ENCODE data around the gene CCDC57. TPM values are rescaled to one million over a fixed set of nuclear protein-coding genes. Genes with fewer than 3 reads are reported as not detected.

The CCDC57 gene
- total RNA-seq, 2 donors from 2014 or later, result 76.9 to 78.8 TPM

DNA sequence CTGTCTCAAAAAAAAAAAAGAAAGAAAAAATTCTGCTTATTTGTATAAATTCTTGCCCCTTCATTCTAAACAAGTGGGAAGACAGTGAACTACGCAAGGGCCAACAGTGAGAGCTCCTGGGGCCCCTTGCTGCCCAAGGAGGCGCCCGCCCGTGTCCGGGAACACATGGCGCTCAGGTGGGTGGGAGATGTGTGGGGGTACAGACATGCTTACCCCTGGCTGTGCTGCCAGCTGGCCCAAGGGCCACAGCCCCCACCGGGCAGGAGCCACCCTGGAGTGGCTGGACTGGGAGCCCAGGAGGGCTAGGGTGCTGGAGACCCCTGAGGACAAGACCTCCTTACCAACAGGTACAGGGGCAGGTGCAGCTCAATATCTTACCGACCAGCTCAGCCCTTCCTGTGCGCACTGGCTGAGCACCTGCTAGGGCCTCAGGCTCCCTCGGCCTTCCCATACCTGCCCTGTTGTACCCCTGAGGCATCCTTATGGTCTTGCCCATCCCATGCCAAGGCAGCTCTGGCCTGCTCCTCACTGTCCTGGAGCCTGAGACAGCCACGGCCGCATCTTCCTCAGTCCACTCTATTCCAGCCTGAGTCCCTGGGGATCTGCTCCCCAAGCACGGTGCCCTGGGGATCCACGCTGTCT lies 56.2 kb downstream of the CCDC57 start:
- Mint-ChIP-seq H3K27ac (no peak overlapping the region), H3K36me3 (ENCODE audit: insufficient read depth in 2 of 2) (peaks cover 0 to 2% of the 10 kb centered on the region in 2 donors), H3K4me1 (ENCODE audit: low read depth) (peaks cover 5% of the 10 kb centered on the region), H3K9me3 (no peaks in the 10 kb centered on the region), H3K4me3 (no peak overlapping the region), H3K27me3 (ENCODE audit: low read depth) (no peaks in the 10 kb centered on the region)
- DNase-seq (no peak), ATAC-seq (replicated peaks in 1 of 2) (no peak)

DNA sequence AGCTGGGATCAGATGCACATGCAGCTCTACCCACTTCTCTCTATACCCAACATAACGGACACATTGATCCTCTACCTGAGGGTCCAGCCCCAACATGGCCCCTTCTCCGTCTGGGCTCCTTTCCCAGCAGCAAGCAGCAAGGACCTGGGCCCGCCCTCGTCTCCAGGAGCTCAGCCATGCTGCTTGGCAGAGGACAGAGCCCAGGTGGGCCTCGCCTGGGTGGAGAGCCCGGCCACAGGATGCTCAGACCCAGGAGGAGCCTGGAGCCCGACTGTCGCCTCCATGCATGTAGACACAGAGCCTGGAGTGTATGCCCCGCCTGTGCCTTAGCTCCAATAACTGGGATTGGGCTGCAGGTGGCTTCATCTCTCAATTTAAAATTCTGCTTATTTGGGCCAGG lies 57.0 kb downstream of the CCDC57 start:
- ATAC-seq (replicated peaks in 1 of 2) (no peak), DNase-seq (no peak)
- H3K27me3 Mint-ChIP-seq (ENCODE audit: low read depth), result no peaks in the 10 kb centered on the region
- H3K36me3 Mint-ChIP-seq (ENCODE audit: insufficient read depth in 2 of 2), result peaks cover 0 to 2% of the 10 kb centered on the region in 2 donors
- no peak overlapping the region for H3K4me3 Mint-ChIP-seq
- H3K4me1 Mint-ChIP-seq (ENCODE audit: low read depth), result peaks cover 5% of the 10 kb centered on the region
- no peaks in the 10 kb centered on the region for H3K9me3 Mint-ChIP-seq
- H3K27ac Mint-ChIP-seq, result no peak overlapping the region

DNA sequence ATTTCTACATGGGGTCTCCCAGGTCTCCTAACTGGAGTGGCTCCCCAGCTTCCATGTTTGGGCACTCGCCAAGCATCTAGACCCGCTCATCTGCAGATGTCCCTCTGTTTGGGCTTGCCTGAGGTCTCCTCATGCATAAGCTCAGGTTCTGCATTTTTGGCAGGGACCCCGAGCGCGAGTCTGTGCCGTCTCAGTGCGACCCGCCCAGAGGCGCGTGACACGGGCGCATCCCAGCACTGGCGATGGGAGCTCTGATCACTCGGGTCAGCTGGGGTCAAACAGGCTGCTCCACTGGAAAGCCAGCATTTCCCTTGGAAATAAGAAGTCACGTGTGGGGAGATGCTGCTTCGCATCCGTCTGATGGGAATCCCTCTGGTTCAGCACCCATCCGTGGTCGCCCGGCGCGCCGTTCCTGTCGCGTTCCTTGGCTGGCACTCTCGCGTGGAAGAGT lies 57.7 kb downstream of the CCDC57 start:
- Mint-ChIP-seq H3K27ac (no peak overlapping the region), H3K36me3 (ENCODE audit: insufficient read depth in 2 of 2) (peaks cover 0 to under 1% of the 10 kb centered on the region in 2 donors), H3K9me3 (no peaks in the 10 kb centered on the region), H3K4me3 (no peak overlapping the region), H3K27me3 (ENCODE audit: low read depth) (no peaks in the 10 kb centered on the region), H3K4me1 (ENCODE audit: low read depth) (peaks cover 5% of the 10 kb centered on the region)
- DNase-seq (no peak), ATAC-seq (replicated peaks in 1 of 2) (no peak)

DNA sequence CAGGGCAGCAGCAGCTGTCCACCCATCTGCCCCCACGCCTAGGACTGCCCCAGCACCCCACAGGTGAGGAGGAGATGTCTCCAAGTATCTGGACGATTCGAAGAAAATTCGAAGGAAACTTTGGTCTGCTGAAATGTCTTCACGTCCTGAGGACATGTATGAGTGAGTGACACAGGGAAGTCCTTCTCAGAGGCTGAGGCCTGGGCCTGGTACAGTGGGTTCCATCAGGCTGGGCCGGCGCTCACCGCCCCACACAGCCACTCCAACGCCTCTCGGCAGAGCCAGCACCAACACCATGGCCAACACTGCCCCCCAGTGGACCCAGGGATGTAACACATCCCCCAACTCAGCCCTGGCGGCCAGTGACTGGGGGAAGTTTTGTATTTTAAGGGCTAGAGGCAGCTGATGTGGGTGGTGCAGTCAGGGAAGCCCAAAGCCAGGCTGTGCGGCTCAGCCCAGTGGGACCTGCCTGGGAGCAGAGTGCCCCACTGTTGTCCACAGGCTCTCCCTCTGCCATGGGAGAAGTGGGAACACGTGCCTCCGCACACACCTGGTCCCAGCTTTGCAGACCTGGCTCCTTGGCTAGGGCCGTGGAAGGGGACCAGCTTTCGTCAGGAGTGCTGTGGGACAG lies 58.8 kb downstream of the CCDC57 start:
- no peak overlapping the region for H3K27ac Mint-ChIP-seq
- peaks cover 5% of the 10 kb centered on the region for H3K4me1 Mint-ChIP-seq (ENCODE audit: low read depth)
- peak; percentile 83 to 89 for DNase-seq
- peaks cover 0 to 2% of the 10 kb centered on the region in 2 donors for H3K36me3 Mint-ChIP-seq (ENCODE audit: insufficient read depth in 2 of 2)
- ATAC-seq (replicated peaks in 1 of 2), result peak; percentile 96 to 97
- H3K27me3 Mint-ChIP-seq (ENCODE audit: low read depth), result no peaks in the 10 kb centered on the region
- H3K4me3 Mint-ChIP-seq, result no peak overlapping the region
- H3K9me3 Mint-ChIP-seq, result no peaks in the 10 kb centered on the region

DNA sequence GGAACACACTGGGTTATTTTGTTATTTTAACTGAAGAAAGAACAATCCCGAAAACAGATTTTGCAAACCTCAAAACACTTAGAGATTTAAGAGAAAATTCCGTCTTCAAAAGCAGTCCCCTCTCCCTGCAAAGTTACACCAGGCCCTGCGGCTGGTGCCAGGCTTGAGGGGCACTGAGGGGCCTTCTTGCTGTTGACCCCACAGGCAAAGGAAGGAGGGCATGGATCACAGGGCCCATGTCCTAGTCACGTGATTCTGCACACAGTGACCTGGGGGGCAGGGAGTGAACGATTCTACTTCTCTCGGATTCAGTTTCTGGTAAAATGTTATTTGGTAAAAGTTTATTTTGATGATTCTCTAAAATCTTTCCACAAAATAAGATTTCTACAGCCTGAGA lies 59.3 kb downstream of the CCDC57 start:
- Mint-ChIP-seq H3K4me1 (ENCODE audit: low read depth) (peaks cover 5% of the 10 kb centered on the region), H3K36me3 (ENCODE audit: insufficient read depth in 2 of 2) (peaks cover 0 to 2% of the 10 kb centered on the region in 2 donors), H3K4me3 (no peak overlapping the region), H3K27me3 (ENCODE audit: low read depth) (no peaks in the 10 kb centered on the region), H3K9me3 (no peaks in the 10 kb centered on the region), H3K27ac (no peak overlapping the region)
- DNase-seq (no peak), ATAC-seq (replicated peaks in 1 of 2) (no peak)

DNA sequence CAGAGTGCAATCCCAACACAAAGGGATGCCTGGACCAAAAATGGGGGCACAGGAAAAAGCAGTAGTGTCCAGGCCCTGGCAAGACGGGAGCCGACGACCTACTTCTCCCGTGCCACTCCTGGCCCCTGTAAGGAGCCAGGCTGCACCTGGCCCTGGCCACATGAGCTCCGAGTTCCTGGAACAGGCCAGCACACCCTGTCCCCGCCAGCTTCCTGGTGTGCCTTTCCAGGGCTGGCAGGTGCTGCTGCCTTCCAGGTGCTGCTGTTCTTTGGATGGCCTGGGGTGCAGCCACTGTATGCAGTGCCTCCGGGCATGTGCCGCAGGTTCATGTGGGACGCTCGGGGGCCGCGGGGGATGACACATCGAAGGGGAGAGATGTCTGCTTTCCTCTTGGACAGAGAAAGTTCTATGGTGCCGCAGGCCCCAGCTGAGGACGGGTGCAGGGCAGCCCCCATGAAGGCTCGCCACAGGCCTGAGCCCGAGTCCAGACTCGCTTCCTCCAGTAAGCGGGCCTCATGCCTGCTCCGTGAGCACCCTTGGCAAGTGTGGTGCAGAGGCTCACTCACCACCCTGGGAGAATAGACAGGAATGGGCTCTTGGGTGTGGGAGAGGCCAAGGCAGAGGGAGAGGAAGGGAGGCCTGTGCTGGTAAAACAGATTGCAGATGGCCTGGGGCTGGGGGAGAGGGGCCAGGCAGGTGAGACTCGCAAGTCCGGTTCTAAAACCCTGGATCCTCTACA lies 59.9 kb downstream of the CCDC57 start:
- DNase-seq (no peak), ATAC-seq (replicated peaks in 1 of 2) (no peak)
- no peak overlapping the region for H3K4me3 Mint-ChIP-seq

DNA sequence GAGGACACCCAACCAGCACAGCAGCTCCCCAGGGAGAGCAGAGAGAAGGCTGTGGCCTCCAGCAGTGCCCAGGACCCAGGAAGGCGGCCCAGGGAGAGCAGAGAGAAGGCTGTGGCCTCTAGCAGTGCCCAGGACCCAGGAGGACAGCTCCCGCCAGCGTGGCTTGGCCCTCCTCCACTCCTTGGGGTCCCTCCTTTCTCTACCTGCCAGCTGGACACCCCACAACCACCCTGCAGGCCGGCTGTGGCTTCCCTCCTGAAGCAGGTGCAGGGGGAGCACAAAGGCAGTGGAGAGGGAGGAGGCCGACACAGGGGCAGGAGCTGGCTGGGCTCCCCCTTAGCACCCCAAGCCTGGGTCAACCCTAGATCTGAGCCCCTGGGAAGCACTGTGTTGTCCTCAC lies 60.5 kb downstream of the CCDC57 start:
- DNase-seq, result no peak
- H3K36me3 Mint-ChIP-seq (ENCODE audit: insufficient read depth in 2 of 2), result peaks cover 3 to 4% of the 10 kb centered on the region in 2 donors
- no peak for ATAC-seq (replicated peaks in 1 of 2)
- no peak overlapping the region for H3K27ac Mint-ChIP-seq
- H3K4me3 Mint-ChIP-seq, result no peak overlapping the region
- peaks cover 5% of the 10 kb centered on the region for H3K4me1 Mint-ChIP-seq (ENCODE audit: low read depth)
- peaks cover 0 to 2% of the 10 kb centered on the region in 2 donors for H3K9me3 Mint-ChIP-seq
- no peaks in the 10 kb centered on the region for H3K27me3 Mint-ChIP-seq (ENCODE audit: low read depth)

More for the DNA sequence above, 59.9 kb downstream of the CCDC57 start:
- H3K9me3 Mint-ChIP-seq, result no peaks in the 10 kb centered on the region
- H3K27me3 Mint-ChIP-seq (ENCODE audit: low read depth), result no peaks in the 10 kb centered on the region
- peaks cover 5% of the 10 kb centered on the region for H3K4me1 Mint-ChIP-seq (ENCODE audit: low read depth)
- no peak overlapping the region for H3K27ac Mint-ChIP-seq
- H3K36me3 Mint-ChIP-seq (ENCODE audit: insufficient read depth in 2 of 2), result peaks cover 0 to 2% of the 10 kb centered on the region in 2 donors

DNA sequence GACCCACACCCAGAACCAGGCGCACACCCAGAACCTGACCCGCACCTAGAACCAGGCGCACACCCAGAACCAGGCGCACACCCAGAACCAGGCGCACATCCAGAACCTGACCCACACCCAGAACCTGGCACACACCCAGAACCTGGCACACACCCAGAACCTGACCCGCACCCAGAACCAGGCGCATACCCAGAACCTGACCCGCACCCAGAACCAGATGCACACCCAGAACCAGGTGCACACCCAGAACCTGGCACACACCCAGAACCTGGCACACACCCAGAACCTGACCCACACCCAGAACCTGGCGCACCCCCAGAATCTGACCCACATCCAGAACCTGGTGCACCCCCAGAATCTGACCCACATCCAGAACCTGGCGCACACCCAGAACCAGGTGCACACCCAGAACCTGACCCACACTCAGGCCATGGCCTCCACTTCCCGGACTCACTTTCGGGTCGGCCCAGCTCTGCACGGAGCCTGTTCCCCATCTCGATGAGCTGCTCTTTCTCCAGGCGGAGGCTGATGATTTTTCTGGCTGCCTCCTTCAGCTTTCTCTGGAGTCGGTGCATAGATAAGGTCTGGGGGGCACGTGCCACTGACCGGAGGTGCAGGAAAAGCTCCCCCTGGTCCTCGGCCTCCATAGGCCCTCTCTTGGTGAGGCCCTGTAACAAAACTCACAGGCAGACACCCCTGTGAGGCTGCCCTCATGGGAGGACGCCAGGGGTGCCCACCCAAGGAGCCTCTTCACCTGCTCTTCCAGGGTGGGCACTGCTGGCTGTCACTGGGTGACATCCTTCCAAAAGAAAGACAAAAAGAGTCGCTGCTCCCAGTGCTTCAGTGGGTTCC lies 61.3 kb downstream of the CCDC57 start:
- no peak for DNase-seq
- no peaks in the 10 kb centered on the region for H3K27me3 Mint-ChIP-seq (ENCODE audit: low read depth)
- H3K27ac Mint-ChIP-seq, result no peak overlapping the region
- no peak for ATAC-seq (replicated peaks in 1 of 2)
- H3K9me3 Mint-ChIP-seq, result peaks cover 0 to 2% of the 10 kb centered on the region in 2 donors
- peaks cover 5% of the 10 kb centered on the region for H3K4me1 Mint-ChIP-seq (ENCODE audit: low read depth)
- H3K36me3 Mint-ChIP-seq (ENCODE audit: insufficient read depth in 2 of 2), result peaks cover 4 to 7% of the 10 kb centered on the region in 2 donors
- no peak overlapping the region for H3K4me3 Mint-ChIP-seq

DNA sequence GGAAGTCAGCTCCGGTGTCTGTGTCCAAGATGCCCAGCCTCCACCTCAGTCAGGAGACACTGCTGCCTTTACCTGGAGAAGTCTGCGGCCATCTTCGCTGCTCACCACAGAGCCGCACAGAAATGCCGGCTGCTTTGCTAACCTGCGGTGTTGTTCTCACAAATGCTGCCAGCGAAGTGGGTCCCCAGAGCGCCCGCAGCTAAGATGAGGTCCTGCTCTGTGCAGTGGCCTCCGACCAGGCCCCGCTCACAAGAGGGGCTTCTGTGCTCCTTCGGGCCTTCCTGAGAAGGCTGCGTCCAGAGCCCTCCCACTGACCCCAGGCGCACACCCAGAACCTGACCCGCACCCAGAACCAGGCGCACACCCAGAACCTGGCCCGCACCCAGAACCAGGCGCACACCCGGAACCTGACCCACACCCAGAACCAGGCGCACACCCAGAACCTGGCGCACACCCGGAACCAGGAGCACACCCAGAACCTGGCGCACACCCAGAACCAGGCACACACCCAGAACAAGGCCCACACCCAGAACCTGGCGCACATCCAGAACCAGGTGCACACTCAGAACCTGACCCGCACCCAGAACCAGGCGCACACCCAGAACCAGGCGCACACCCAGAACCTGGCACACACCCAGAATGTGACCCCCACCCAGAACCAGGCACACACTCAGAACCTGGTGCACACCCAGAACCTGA lies 63.1 kb downstream of the CCDC57 start:
- peaks cover 5% of the 10 kb centered on the region for H3K4me1 Mint-ChIP-seq (ENCODE audit: low read depth)

DNA sequence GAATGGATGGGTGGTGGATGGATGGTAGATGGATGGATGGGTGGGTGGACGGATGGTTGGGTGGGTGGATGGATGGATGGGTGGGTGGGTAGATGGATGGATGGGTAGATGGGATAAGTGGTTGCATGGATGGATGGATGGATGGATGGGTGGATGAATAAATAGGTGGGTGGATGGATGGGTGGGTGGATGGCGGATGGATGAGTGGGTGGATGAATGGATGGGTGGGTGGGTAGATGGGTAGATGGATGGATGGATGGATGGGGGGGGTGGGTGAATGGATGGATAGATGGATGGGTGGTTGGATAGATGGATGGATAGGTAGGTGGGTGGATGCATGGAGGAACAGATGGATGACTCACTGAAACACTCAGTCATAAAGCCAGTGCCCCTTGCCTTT lies 63.6 kb downstream of the CCDC57 start:
- Mint-ChIP-seq H3K27me3 (ENCODE audit: low read depth) (no peaks in the 10 kb centered on the region), H3K27ac (no peak overlapping the region), H3K4me1 (ENCODE audit: low read depth) (peaks cover 5% of the 10 kb centered on the region), H3K4me3 (no peak overlapping the region), H3K9me3 (peaks cover 0 to 2% of the 10 kb centered on the region in 2 donors), H3K36me3 (ENCODE audit: insufficient read depth in 2 of 2) (peaks cover 4 to 7% of the 10 kb centered on the region in 2 donors)
- DNase-seq (no peak), ATAC-seq (replicated peaks in 1 of 2) (no peak)

More for the DNA sequence above, 63.1 kb downstream of the CCDC57 start:
- Mint-ChIP-seq H3K9me3 (peaks cover 0 to 2% of the 10 kb centered on the region in 2 donors), H3K4me3 (no peak overlapping the region), H3K36me3 (ENCODE audit: insufficient read depth in 2 of 2) (peaks cover 4 to 7% of the 10 kb centered on the region in 2 donors), H3K27me3 (ENCODE audit: low read depth) (no peaks in the 10 kb centered on the region), H3K27ac (no peak overlapping the region)
- DNase-seq (no peak), ATAC-seq (replicated peaks in 1 of 2) (no peak)

DNA sequence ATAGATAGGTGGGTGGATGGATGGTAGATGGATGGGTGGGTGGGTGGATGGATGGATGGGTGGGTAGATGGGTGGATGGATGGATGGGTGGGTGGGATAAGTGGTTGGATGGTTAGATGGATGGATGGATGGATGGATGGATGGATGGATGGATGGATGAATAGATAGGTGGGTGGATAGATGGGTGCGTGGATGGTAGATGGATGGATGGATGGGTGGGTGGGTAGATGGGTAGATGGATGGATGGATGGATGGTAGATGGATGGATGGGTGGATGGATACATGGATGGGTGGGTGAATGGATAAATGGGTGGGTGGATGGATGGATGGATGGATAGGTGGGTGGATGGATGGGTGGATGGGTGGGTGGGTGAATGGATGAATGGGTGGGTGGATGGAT lies 64.6 kb downstream of the CCDC57 start:
- H3K4me1 Mint-ChIP-seq (ENCODE audit: low read depth), result no peaks in the 10 kb centered on the region
- H3K36me3 Mint-ChIP-seq (ENCODE audit: insufficient read depth in 2 of 2), result peaks cover 4 to 7% of the 10 kb centered on the region in 2 donors
- no peaks in the 10 kb centered on the region for H3K27me3 Mint-ChIP-seq (ENCODE audit: low read depth)
- H3K9me3 Mint-ChIP-seq, result peaks cover 0 to 2% of the 10 kb centered on the region in 2 donors
- no peak overlapping the region for H3K4me3 Mint-ChIP-seq
- H3K27ac Mint-ChIP-seq, result no peak overlapping the region
- DNase-seq (no peak), ATAC-seq (replicated peaks in 1 of 2) (no peak)
